Measurements from ENCODE around the gene EGLN1. TPM values are rescaled to one million over a fixed set of nuclear protein-coding genes. Genes with fewer than 3 reads are reported as not detected.
A peak's percentile ranks its signal among the peaks of the same experiment; 100 is the strongest.

EGLN1 gene
- total RNA-seq, 1 experiment from 2014 or later, result 26.7 TPM

DNA sequence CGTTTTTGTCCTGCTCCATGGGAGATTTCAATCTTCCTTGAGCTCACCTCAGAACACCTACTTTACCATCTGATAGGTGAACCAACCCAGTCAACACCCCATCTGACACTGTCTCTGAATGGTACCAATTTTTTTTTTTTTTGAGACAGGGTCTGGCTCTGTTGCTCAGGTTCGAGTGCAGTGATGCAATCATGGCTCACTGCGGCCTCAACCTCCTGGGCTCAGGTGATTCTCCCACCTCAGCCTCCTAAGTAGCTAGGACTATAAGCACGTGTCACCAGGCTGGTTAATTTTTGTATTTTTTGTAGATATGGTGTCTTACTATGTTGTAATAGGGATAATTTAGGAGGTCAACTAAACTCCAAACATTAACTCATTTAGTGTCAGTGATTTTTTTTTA is 47.7 kb downstream of the EGLN1 start:
- H3K9me3 ChIP-seq, result no peaks in the 10 kb centered on the region
- H3K4me3 ChIP-seq (ENCODE audit: low read depth, low read length), result no peak overlapping the region
- no peaks in the 10 kb centered on the region for H3K27me3 Mint-ChIP-seq (ENCODE audit: insufficient read depth, unreplicated experiment)
- H3K36me3 Mint-ChIP-seq (ENCODE audit: insufficient read depth, unreplicated experiment), result peaks cover 12% of the 10 kb centered on the region
- H3K27me3 ChIP-seq (replicated peaks; ENCODE audit: control insufficient read depth, insufficient read depth, low read length), result no peaks in the 10 kb centered on the region
- intact Hi-C loops (cut with micrococcal nuclease; ENCODE audit: unreplicated experiment), result no loop called here
- H3K4me3 Mint-ChIP-seq (ENCODE audit: unreplicated experiment), result no peak overlapping the region
- H3K36me3 ChIP-seq (ENCODE audit: control insufficient read depth, insufficient read depth, low read length), result no peaks in the 10 kb centered on the region
- DNase-seq, result no peak
- POLR2A ChIA-PET, result no interaction called here
- TF ChIP-seq CTCF (IDR thresholded peaks at IDR 0.05; ENCODE audit: insufficient read depth in 1 of 2, low read depth in 1 of 2, low read length in 1 of 2, severe bottlenecking in 1 of 2, unreplicated experiment in 1 of 2), result no peak
- H3K9me3 Mint-ChIP-seq (ENCODE audit: unreplicated experiment), result no peaks in the 10 kb centered on the region
- no peak overlapping the region for H3K27ac Mint-ChIP-seq (ENCODE audit: unreplicated experiment)
- no peaks in the 10 kb centered on the region for H3K4me1 Mint-ChIP-seq (ENCODE audit: low read depth, unreplicated experiment)
- no TSS peak for BruUV-seq (replicated peaks)
- no peaks in the 10 kb centered on the region for H3K4me1 ChIP-seq
- CTCF ChIA-PET, result no interaction called here

DNA sequence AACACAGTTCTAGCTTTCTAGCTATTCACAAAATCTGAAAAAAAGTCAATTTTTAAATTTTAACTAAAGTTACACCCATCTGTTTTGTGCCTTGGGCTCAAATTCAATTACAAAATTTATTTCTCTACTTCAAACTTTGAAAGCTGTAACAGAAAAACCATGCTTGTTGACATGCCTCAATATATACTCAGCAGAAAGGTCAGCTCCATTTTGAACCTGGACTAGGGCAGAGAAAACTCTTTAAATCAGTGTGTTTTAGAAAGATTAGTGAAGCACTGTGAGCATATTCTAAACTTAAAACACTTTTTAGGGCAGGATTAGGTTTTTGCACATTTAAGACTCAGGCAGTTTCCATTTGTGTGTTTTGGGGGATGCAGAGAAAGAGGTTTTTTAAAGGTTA is 49.6 kb downstream of the EGLN1 start:
- no peaks in the 10 kb centered on the region for H3K36me3 ChIP-seq (ENCODE audit: control insufficient read depth, insufficient read depth, low read length)
- H3K36me3 Mint-ChIP-seq (ENCODE audit: insufficient read depth, unreplicated experiment), result peaks cover 12% of the 10 kb centered on the region
- H3K9me3 ChIP-seq, result no peaks in the 10 kb centered on the region
- BruUV-seq (replicated peaks), result no TSS peak
- TF ChIP-seq CTCF (IDR thresholded peaks at IDR 0.05; ENCODE audit: insufficient read depth in 1 of 2, low read depth in 1 of 2, low read length in 1 of 2, severe bottlenecking in 1 of 2, unreplicated experiment in 1 of 2), result no peak
- H3K9me3 Mint-ChIP-seq (ENCODE audit: unreplicated experiment), result no peaks in the 10 kb centered on the region
- no peak overlapping the region for H3K4me3 Mint-ChIP-seq (ENCODE audit: unreplicated experiment)
- intact Hi-C loops (cut with micrococcal nuclease; ENCODE audit: unreplicated experiment), result no loop called here
- no peak for DNase-seq
- no peaks in the 10 kb centered on the region for H3K27me3 Mint-ChIP-seq (ENCODE audit: insufficient read depth, unreplicated experiment)
- H3K27me3 ChIP-seq (replicated peaks; ENCODE audit: control insufficient read depth, insufficient read depth, low read length), result no peaks in the 10 kb centered on the region
- no peaks in the 10 kb centered on the region for H3K4me1 Mint-ChIP-seq (ENCODE audit: low read depth, unreplicated experiment)
- no peak overlapping the region for H3K27ac Mint-ChIP-seq (ENCODE audit: unreplicated experiment)
- POLR2A ChIA-PET, result interaction anchor here (0.5 kb wide), 1 partner anchor 12 kb away, joined by 3 read pairs; no protein-coding TSS in a partner anchor
- H3K4me1 ChIP-seq, result no peaks in the 10 kb centered on the region
- CTCF ChIA-PET, result no interaction called here
- no peak overlapping the region for H3K4me3 ChIP-seq (ENCODE audit: low read depth, low read length)

DNA sequence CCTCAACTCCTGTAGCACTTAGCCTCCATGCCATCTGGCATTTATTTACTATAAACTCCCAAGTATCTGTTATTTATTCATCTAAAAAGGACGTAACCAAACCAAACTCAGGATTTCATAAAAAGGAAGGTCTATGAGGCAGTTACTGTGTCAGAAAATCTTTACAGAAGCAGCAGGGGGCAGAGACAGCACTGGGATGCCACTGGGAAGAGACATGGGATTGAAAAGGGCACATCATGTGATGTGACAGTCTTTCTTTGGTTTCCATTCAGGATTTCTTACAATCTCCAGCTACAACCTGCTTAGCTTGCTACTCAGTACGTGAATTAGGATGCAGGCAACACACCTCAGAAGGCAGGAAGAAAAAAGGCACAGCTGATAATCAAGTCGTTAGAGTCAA is 52.8 kb downstream of the EGLN1 start:
- POLR2A ChIA-PET, result no interaction called here
- Histone ChIP-seq H3K36me3 (ENCODE audit: control insufficient read depth, insufficient read depth, low read length) (no peaks in the 10 kb centered on the region), H3K4me1 (no peaks in the 10 kb centered on the region), H3K4me3 (ENCODE audit: low read depth, low read length) (no peak overlapping the region), H3K27me3 (replicated peaks; ENCODE audit: control insufficient read depth, insufficient read depth, low read length) (no peaks in the 10 kb centered on the region), H3K9me3 (no peaks in the 10 kb centered on the region)
- Mint-ChIP-seq H3K4me3 (ENCODE audit: unreplicated experiment) (no peak overlapping the region), H3K27ac (ENCODE audit: unreplicated experiment) (no peak overlapping the region), H3K27me3 (ENCODE audit: insufficient read depth, unreplicated experiment) (no peaks in the 10 kb centered on the region), H3K4me1 (ENCODE audit: low read depth, unreplicated experiment) (no peaks in the 10 kb centered on the region), H3K36me3 (ENCODE audit: insufficient read depth, unreplicated experiment) (peaks cover 22% of the 10 kb centered on the region), H3K9me3 (ENCODE audit: unreplicated experiment) (no peaks in the 10 kb centered on the region)
- DNase-seq, result peak in 1 of 2 experiments; percentile 23
- intact Hi-C loops (cut with micrococcal nuclease; ENCODE audit: unreplicated experiment), result loop anchor here (1.0 kb wide), 1 partner anchor 53 kb away; the partner anchor contains the start of gene EGLN1
- BruUV-seq (replicated peaks), result no TSS peak
- CTCF ChIA-PET, result interaction anchor here (0.6 kb wide), 1 partner anchor 216 kb away, joined by 3 read pairs; no protein-coding TSS in a partner anchor
- peak; percentile 17 to 26 for TF ChIP-seq CTCF (IDR thresholded peaks at IDR 0.05; ENCODE audit: insufficient read depth in 1 of 2, low read depth in 1 of 2, low read length in 1 of 2, severe bottlenecking in 1 of 2, unreplicated experiment in 1 of 2)

All from Caco-2 (cell line).